Skin epidermis (tissue), 12 donors: ENCODE data around the gene SPEG.

ENCODE experiments used
- H3K27ac ChIP-seq, 21 experiments: fragments of 200-600 bp; sonication (generic) in 11 of 21; one replicate each; pipeline ENCODE4 v1.5.0; 2020; ENCODE audit warnings: mild to moderate bottlenecking in 3 of 21, inconsistent platforms in 2 of 21, moderate library complexity in 2 of 21
- H3K4me3 ChIP-seq, 7 experiments: fragments of 200-600 bp; sonication (generic) in 2 of 7; one replicate each; pipeline ENCODE4 v1.5.0; 2020; ENCODE audit warnings: inconsistent platforms in 2 of 7, mild to moderate bottlenecking in 2 of 7, moderate library complexity in 1 of 7

SPEG gene

DNA sequence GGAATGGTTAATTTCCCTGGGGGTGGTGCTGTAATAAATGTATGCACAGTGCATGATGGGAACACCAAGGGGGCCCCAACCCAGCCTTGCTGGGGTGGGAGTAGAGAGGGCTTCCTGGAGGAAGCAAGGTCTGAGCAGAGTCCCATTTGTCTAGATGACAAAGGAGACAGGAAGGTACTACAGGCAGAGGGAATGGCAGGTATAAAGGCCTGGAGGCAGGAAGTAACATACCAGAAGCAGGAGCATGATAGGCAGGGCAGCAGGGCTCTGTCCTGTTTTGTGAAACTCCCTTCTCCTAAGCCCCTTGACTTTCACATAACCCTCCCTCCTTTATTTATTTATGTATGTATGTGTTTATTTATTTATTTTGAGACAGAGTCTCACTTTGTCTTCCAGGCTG, 68.0 kb downstream of the SPEG start:
- H3K27ac ChIP-seq = no peak overlapping the region
- H3K4me3 ChIP-seq = no peak overlapping the region

DNA sequence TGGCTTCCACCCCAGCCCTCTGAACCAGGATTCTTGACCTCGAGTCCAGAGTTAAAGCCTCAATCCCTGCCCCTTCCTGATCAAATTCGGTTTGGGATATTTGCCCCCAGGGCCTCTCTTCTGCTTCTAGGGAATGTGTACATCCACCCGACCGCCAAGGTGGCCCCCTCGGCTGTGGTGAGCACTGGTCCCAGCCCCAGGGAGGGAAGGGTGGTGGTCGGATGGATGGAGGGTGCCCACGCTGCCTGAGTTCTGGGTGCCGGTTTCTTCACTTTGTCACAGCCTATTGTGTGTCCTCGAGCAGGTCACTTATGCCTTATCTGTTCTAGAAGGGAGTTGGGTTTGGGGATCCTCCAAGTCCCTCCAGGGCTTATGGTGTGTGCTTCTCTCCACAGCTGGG, 70.9 kb downstream of the SPEG start:
- H3K27ac ChIP-seq = no peak overlapping the region
- H3K4me3 ChIP-seq = no peak overlapping the region

DNA sequence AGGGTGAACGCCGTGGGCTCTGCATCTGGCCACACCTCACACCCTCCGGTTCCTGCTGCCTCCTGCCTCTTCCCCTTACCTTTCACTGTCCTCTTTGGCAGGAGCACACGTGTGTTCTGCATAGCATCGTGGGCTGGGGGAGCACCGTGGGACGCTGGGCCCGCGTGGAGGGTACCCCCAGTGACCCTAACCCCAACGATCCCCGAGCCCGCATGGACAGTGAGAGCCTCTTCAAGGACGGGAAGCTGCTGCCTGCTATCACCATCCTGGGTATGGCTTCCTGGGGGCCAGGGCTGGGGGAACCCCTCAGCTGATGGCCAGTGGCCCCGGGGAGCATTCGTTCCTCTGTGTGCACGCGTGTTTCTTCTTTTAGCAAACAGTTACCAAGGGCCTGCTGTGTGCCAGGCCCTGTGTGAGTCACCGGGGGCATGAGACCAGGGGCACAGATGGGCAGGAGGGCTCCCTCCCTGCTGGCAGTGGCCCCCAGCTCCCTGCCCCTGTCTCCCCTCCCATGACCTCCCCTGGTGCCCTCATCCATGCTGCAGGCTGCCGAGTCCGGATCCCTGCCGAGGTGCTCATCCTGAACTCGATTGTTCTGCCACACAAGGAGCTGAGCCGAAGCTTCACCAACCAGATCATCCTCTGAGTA, 71.6 kb downstream of the SPEG start:
- Histone ChIP-seq H3K4me3 (no peak overlapping the region), H3K27ac (peak overlapping the region in 1 of 21 experiments; percentile 18)

DNA sequence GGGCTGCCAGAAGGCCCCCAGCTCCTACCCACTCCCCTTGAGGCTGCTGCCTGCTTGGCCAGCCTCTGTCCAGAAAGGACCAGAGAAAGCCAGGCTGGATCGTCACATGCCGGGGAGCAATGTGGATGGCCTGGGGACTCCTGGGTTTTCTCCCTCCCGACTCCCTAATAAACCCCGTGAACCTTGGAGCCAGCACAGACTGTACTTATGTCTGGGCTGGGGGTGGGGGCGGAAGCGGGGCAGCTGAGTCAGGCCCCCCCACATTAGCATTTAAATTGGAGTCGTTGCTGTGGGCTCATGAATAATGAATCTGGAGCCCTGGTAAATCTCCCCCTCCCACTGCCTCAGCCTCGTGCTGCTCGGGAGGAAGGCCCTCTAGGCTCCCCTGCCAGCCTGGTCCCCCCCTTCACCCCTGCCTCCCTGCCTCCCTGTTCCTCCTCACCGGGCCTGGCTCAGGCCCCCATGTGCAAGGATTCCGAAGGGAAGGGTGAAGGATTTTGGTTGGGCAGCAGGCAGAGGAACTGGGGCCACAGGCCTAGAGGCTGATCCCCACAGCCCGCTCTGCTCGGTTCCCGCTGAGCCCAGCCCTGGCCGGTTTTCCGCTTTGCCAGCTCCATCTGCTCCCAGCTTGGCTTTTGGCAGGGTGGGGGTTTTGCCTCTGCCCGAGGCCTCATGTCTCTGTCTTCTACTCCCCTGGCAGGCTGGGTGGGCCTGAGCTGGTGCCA, 72.3 kb downstream of the SPEG start:
- H3K27ac ChIP-seq = peak overlapping the region in 1 of 21 experiments; percentile 18
- no peak overlapping the region for H3K4me3 ChIP-seq

DNA sequence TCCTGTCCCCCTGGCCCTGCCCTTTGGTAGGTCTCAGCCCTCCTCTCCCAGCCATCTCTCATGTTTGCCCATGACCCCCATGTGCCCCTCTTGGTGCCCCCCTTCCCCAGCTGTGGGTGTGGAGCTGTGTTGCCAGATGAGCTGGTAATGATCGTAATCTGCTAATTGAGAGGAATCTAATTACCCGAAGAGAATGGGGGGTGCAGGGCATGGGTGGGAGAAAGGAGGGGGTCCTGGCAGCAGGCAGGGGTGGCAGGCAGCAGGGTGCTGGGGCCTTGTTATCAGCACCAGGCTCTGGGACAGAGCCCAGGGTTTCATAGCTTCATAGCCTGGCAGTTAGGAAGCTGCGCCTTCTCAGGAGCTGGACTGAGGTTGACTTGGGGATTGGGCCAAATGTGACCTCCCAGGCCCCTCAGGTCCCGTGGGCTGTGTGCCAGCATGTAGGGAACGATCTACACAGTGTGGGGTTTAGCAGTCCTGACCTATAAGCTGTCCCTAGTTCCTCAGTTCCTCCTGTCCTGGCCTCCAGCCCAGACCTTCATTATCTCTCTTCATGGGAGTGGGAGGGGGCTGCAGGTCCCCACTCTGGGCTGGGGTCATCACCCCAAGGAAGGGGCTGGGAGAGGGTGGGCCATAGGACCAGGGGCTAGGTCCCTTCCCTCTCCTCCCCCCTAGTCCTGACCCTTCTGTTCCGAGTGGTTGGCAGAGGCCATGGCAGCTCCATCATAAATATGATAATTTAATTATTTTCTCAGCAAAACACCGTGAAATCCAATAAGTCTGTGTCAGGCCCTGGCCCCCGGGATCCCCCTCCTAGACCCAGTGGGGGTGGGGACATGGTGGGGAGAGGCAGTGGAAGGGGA, 73.2 kb downstream of the SPEG start:
- Histone ChIP-seq H3K4me3 (no peak overlapping the region), H3K27ac (peak overlapping the region in 1 of 21 experiments; percentile 18)

DNA sequence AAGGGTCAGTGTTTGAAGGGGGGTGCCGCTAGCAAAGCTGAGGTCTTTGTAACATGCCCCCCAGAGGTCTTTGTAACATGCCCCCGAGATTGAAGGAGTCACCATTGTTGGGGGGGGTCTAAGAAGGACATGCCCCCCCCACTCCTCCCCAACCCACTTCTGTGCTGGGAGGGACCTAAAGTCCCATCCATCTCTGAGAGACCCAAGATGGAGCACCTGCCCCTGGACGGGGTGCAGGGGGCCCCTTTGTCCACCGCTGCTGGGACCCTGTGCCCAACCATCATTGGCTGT, 73.7 kb downstream of the SPEG start:
- Histone ChIP-seq H3K27ac (no peak overlapping the region), H3K4me3 (no peak overlapping the region)

DNA sequence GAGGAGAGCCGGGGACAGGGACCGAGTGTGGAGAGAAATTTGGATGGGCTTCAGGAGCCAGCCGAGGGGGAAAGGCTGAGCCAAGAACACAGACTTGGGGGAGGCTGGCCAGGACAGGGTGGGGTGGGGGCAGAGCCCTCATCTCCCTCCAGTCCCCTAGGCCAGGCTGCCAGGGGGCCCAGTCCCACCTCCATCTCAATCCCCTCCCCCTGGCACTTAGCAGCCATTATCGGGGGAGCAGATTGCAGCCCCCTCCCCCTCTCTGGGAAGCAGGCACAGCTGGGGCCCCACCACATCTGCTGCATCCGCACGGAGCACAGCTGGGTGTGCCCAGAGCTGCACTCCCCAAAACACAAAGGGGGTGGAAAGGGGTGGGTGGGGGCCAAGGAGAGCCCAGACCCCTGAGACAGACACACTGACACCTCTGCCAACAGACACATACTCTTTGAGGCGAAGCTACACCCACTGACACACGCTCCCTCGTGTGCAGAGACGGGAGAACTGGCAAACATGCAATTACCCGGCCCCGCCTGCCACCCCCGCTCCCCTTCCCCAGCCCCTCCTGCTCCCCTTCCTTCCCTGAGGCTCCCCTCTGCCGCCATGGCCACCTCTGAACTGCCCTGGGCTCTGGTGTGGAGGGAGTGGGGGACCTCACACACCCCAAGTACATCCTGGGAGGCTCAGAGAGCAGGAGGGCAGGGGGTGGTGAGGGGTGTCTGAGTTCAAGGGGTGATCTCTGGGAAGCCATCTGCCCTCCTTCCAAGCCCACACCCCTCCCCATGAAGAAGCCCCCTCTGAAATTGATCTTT, 74.5 kb downstream of the SPEG start:
- H3K4me3 ChIP-seq = no peak overlapping the region
- no peak overlapping the region for H3K27ac ChIP-seq

DNA sequence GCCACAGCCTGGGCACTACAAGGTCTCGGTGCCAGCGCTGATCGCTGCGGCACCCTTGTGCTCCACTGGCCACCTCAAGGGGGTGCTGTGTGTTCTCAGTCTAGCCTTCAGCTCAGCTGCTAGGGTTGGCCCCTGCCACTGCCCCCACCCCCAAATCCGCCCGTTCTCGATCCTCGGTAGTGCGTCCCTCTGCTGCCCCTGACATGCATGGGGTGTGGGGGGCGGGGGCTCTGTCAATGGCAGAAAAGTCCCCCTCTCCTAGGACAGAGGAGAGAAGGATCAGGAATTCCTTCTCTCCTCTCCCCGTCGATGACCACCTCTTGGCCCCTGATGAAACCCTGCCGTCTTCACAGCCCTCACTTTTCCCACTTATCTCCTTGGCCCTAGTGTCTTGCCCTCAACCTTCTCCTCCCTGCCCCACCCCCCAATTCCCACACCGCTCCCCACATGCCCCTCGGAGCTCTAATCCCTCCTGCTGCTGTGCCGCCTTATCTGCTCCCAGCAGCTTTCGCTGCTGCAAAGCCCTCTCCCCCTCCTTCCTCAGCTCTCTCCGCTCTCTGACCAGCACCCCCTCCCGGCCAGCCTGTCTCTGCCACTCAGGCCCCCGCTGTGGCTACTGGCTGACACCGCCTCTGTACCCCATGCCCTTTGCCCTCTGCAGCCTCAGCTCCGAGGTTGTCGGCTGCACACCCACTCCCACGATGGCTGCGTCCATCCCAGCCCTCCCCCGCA, 75.3 kb downstream of the SPEG start:
- Histone ChIP-seq H3K27ac (no peak overlapping the region), H3K4me3 (no peak overlapping the region)

DNA sequence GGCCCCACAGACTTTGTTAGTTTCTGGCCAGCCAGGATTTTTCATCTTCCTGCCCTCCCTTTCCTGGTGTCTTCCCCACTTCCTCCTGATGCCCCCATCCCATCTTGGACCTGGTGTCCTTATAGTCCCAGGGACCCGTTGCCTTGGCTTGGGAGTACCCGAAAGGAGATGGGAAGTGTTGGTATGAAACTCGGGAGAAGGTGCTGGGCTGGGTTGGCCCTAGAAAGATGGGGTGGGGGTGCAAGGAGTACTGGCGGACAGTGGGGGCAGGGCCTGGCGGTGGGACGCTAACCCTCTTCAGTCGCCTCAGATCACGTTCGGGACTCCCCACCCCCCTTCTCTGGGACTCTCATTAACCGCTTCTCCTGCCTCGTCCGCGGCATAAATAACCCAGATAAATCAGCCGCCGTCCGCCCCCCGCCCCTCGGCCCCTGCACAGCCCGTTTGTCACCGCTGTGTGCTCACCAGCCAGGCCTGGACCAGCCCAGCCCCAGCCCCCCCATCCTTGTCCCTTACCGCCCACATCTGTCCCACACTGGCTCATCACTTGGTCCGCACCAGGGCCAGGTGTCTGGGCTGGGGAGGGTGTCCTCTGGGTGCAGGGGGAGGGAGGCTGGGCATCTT, 76.0 kb downstream of the SPEG start:
- Histone ChIP-seq H3K4me3 (no peak overlapping the region), H3K27ac (no peak overlapping the region)

DNA sequence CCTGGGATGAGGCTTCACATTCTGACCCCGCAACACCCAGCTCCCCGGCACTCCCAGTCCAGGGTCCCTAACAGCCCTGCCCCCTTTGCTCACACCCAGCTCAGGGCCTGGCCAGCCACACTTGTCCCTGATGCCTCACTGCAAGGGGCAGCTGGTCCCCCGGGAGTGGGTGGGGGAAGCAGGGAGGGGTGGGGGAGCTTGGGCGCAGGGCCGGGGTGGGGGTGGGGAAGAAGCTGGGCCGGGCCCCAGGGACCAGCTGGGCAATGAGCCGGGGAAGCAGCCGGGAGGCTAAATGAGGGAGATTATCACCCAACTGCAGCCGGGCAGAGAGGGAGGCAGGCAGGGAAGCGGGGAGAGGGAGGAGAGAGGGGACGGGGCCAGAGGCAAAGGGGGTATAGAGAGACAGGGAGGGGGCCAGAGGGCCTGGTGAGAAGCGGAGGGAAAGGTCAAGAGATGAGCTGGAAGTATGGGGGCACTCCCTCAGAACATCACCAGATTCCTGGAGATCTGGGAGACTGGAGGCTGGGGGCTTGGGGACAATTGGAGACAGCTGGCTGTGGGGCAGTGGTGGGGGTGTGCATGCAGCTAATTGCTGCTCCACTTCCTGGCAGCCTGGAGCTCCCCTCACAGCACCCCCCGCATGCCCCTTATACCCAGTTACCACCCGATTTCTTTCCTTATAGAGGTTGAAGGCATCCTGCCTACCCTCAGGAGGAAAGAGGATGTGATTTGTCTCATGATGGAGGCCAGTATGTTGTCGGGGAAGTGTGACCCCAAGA, 77.1 kb downstream of the SPEG start:
- H3K4me3 ChIP-seq = no peak overlapping the region
- H3K27ac ChIP-seq = no peak overlapping the region

DNA sequence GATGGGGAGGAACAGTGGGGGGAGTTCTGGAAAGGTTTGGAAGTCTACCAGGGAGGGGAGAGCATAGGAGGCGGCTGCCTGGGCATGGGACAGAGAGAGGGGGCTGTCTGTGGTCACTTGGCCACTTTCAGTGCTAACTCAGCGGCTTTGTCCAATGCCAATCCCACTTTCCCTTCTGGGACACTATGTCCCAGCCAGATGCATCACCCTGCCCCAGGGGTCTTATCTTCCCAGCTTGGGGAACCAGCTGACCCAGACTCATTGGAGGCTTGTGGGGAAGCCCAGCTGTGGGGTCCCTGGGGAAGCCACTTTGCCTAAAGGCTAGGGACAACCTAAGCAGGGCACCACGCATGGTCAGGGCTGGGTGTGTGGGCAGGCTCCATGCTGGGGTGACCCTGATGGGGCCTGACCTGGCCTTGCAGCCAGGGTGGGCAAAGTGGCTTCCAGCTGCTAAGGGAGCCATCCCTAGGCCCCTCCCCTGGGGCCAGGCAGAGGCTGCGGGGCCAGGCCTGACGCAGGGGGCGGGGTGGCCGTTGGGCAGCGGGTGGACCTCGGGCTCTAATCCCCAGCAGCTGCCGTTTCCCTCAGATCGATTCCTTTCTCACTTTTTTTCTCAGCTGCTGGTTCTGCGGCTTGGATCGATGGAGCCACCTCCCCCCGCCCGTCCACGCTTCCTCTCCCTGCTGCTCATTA, 78.0 kb downstream of the SPEG start:
- Histone ChIP-seq H3K27ac (no peak overlapping the region), H3K4me3 (no peak overlapping the region)

DNA sequence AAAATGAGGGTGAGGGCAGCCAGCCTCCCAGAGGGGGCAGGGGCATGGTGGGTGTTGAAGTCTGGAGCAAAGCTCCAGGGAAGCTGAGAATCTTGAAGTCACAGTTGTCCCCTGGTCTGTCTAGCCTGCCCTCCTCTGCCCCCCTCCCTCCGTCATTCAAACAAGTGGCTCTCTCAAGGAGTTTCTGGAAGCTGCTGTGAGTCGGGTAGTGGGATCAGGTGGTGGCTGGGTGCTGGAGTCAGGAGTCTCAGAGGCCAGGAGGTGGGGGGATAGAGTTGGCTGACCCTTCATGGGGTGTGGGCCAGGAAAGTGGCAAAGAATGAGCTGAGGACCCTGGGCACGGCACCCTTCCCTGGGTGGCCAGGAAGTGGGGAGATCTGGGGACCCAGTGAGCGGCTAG, 79.1 kb downstream of the SPEG start:
- Histone ChIP-seq H3K27ac (no peak overlapping the region), H3K4me3 (no peak overlapping the region)

DNA sequence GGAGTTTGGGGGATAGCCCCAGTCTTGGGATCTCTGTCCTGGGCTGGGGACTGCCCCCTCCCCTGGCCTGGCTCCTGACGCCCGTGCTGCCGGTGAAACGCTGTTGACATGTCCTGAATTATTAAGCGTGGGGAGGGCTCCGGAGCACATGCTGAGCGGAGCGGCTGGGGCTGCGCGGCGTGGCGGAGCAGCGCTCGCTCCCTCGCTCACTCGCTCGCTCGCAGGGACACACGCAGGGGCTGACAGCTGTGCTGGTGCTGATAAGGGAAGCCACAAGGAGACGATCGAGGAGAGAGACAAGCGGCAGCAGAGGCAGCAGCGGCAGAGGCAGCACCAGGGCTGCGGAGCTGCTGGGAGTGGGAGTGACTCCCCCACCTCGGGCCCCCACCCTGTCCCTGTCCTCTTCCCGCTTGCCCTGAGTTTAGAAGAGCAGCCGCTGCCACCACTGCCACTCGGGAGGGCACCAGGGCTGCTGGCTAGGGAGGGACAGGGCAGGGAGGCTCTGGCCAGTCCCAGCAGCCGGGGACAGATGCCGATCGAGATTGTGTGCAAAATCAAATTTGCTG, 79.6 kb downstream of the SPEG start, which contains the start of gene ASIC4:
Gene ASIC4, plus strand, starts transcription at position 287 of the 566 bp plus-strand sequence. Its CDS starts 243 bp downstream, at position 530.
- no peak within 1 kb of the TSS for H3K27ac ChIP-seq
- H3K4me3 ChIP-seq = no peak within 1 kb of the TSS

DNA sequence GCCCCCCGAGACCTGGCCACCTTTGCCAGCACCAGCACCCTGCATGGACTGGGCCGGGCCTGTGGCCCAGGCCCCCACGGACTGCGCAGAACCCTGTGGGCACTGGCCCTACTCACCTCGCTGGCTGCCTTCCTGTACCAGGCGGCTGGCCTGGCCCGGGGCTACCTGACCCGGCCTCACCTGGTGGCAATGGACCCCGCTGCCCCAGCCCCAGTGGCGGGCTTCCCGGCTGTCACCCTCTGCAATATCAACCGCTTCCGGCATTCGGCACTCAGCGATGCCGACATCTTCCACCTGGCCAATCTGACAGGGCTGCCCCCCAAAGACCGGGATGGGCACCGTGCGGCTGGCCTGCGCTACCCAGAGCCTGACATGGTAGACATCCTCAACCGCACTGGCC, 80.2 kb downstream of the SPEG start:
- no peak overlapping the region for H3K4me3 ChIP-seq
- no peak overlapping the region for H3K27ac ChIP-seq

DNA sequence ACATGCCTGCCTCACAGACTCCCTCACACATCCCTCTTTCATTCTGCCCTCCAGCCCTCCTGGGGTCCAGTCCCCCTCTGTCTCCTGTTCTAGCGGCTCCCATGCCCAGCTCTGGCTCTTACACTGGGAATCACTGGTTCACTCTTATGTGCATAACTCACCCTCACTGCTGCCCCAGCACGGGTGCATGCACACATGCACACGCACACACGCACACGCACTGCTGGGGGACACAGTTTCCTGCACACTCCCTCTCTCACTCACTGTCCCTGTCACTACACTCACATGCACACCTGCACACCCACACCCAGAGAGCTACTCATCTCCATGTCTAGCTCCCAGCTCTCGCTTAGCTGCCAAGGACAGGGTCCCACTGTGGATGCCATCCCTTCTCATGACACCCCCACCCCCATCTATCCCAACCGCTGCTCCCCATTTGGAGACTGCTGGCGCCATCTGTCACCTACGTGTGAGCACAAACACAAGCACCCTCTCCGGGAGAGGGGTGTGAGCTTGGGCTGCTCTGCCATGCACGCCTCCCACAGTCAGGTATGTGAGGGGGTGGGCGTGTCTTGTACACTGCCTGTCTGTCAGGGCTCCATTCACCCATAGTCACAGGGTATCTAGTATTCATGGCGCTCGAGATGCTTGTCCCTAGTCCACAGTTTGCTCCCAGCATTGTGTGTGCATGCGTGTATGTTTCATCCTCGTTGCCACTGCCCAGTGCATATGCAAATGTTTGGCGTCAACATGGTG, 81.4 kb downstream of the SPEG start:
- H3K27ac ChIP-seq = no peak overlapping the region
- H3K4me3 ChIP-seq = no peak overlapping the region

DNA sequence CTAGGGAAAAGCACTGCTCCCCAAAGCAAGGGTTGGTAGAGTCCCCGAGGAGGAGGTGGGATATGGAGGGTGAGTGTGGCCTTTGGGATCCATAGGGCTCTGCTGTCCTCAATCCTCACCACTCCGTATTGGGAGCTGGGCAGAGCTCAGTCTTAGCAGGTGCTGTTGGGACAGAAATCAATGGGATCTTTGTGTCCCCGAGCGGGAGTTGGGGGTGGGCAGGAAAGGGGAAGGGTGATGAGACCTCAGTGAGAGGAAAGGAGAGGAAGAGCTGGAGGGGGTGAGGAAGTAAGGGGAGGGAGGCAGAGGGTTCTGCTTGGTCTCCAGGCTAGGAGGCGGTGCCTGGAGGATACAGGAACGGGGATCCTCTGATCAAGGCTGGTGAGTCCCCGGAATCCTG, 82.2 kb downstream of the SPEG start:
- H3K27ac ChIP-seq = no peak overlapping the region
- H3K4me3 ChIP-seq = no peak overlapping the region
